ENCODE measurements around the gene PRR35. TPM values are rescaled to one million over a fixed set of nuclear protein-coding genes. Genes with fewer than 3 reads are reported as not detected.

The PRR35 gene
- total and polyA plus RNA-seq, 2 experiments from 2014 or later = not detected

- peak overlapping the region; percentile 63; the same call in 1 of the 2 replicates for H3K4me3 ChIP-seq
- TF ChIP-seq EZH2 (IDR thresholded peaks at IDR 0.05; ENCODE audit: insufficient read depth, poor library complexity, severe bottlenecking) = no peak
- TF ChIP-seq EZH2phosphoT487 (IDR thresholded peaks at IDR 0.05; ENCODE audit: insufficient read depth, low read depth) = no peak
These were observed 5.9 kb upstream of the PRR35 start for GRCh38 chr16:554297-554621.

DNA sequence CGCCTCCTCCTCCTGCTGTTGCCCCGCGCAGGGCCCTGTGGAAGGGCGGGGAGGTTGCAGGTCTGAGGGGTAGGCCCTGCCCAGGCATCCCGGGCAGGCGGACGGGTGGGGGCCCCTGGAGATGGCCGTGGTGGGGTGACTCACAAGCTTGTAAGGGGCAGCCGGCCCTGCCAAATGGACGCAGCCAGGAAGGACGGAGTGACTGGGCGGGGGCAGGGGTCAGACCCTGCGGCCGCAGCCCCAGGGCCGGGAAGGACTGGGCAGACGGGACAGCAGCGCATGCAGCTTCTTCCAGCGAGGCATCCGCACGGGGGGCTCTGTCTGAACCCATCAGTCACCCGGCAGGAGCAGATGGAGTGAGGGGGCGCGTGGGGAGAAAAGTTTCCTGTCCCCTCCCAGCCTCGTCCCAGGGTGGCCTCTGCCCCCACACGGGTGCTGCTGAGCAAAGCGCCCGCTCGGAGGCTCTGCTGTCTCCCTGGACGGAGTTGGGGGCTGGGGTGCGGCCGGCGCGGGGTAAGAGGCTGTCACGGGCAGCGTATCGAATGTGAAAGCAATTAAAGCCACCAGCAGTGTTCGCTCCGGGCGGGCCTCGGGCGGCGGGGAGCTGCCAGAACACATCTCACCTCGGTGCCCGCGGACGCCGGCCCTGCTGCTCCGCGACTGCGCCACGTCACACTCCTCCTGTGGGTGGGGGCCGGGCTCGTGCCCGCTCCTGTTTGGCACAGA, 5.4 kb upstream of the PRR35 start:
- TF ChIP-seq EZH2 (IDR thresholded peaks at IDR 0.05; ENCODE audit: insufficient read depth, poor library complexity, severe bottlenecking) (no peak), EZH2phosphoT487 (IDR thresholded peaks at IDR 0.05; ENCODE audit: insufficient read depth, low read depth) (no peak)
- peak overlapping the region; percentile 43; the same call in 1 of the 2 replicates for H2AFZ ChIP-seq
- peaks cover 8% of the 10 kb centered on the region; the same call in 1 of the 2 replicates for H3K27me3 ChIP-seq (replicated peaks; ENCODE audit: insufficient read depth)

More at GRCh38 chr16:554297-554621, 5.9 kb upstream of the PRR35 start:
- no peaks in the 10 kb centered on the region for H3K36me3 ChIP-seq (ENCODE audit: low read depth)
- H3K9ac ChIP-seq = peak overlapping the region; percentile 78
- H3K79me2 ChIP-seq (ENCODE audit: insufficient read depth) = no peaks in the 10 kb centered on the region
- peak overlapping the region; percentile 86 for H3K27ac ChIP-seq
- no peak for DNase-seq
- WGBS, 2 experiments (ENCODE audit: low coverage in 1 of 2, low lambda C conversion rate in 2 of 2, missing lambda C conversion rate in 2 of 2) = 58 to 67% methylated on average over 6 to 11 of the region's 11 CpGs
- H3K4me2 ChIP-seq (ENCODE audit: unreplicated experiment) = peak overlapping the region; percentile 75
- no peak overlapping the region for H2AFZ ChIP-seq
- H3K27me3 ChIP-seq (replicated peaks; ENCODE audit: insufficient read depth) = peaks cover 3% of the 10 kb centered on the region; the same call in 1 of the 2 replicates
- in situ Hi-C loops (cut with MboI) = no loop called here
- H3F3A ChIP-seq (ENCODE audit: insufficient read depth) = no peaks in the 10 kb centered on the region
- peaks cover 17% of the 10 kb centered on the region for H3K4me1 ChIP-seq (ENCODE audit: insufficient read depth)
- no peaks in the 10 kb centered on the region for H3K9me2 ChIP-seq (ENCODE audit: insufficient read depth)
- H4K20me1 ChIP-seq (ENCODE audit: insufficient read depth) = no peaks in the 10 kb centered on the region
- no peaks in the 10 kb centered on the region for H3K9me3 ChIP-seq (ENCODE audit: low read depth)

DNA sequence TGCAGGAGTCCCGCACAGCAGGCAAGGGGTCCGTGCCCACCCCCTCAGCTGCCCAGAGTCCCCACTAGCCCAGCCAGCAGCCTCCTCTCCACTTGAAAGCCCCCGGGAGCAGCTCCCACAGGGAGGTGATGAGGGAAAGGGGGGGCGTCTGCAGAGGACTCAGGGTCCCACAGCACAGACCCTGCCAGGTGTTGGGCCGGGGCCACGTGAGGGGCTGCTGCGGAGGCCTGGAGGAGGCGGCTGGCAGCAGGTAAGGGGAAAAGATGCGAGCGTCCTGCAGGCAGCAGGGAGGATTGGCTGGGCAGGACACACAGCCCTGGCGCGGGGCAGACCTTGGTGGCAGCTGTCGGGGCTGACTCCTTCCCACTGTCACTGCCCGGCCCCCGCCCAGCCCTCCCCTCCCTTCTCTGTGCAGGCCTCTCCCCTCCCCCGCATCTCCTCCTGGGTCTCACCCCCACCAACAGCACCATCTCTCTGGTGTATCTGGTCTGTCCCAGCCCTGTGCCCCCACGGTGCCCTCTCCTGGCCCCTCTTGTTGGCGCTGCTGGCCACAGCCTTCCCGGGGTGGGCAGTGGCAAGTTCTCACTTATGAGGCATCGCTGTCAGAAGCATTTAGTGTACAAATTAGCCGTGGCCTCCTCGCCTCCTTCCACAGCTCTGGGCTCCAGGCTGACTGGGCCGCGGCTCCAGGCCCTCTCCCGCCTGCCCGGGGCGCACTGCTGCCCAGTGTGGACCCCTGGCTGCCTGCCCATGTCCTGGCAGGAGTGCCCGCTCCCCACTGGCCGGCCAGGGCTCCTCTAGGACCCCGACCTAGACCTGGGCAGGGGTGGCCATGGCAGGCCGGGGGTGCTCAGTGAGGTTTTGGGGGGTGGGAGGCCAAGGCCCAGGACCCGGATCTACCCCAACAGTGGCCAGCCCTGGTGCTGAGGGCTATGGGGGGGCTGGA, 4.4 kb upstream of the PRR35 start:
- H3F3A ChIP-seq (ENCODE audit: insufficient read depth) = no peaks in the 10 kb centered on the region
- no peaks in the 10 kb centered on the region for H3K36me3 ChIP-seq (ENCODE audit: low read depth)
- no peaks in the 10 kb centered on the region for H4K20me1 ChIP-seq (ENCODE audit: insufficient read depth)
- H3K27ac ChIP-seq = peak overlapping the region; percentile 86
- no peaks in the 10 kb centered on the region for H3K79me2 ChIP-seq (ENCODE audit: insufficient read depth)
- peaks cover 10% of the 10 kb centered on the region; the same call in 1 of the 2 replicates for H3K27me3 ChIP-seq (replicated peaks; ENCODE audit: insufficient read depth)
- no peaks in the 10 kb centered on the region for H3K9me2 ChIP-seq (ENCODE audit: insufficient read depth)
- in situ Hi-C loops (cut with MboI) = no loop called here
- peak overlapping the region; percentile 63; the same call in 1 of the 2 replicates for H3K4me3 ChIP-seq
- peak overlapping the region; percentile 75 for H3K4me2 ChIP-seq (ENCODE audit: unreplicated experiment)
- TF ChIP-seq EZH2 (IDR thresholded peaks at IDR 0.05; ENCODE audit: insufficient read depth, poor library complexity, severe bottlenecking) = no peak
- TF ChIP-seq EZH2phosphoT487 (IDR thresholded peaks at IDR 0.05; ENCODE audit: insufficient read depth, low read depth) = no peak
- H2AFZ ChIP-seq = no peak overlapping the region
- peak overlapping the region; percentile 78 for H3K9ac ChIP-seq
- H3K4me1 ChIP-seq (ENCODE audit: insufficient read depth) = peaks cover 17% of the 10 kb centered on the region
- DNase-seq = peak; percentile 20
- 82 to 86% methylated on average over 27 to 32 of the region's 32 CpGs for WGBS, 2 experiments (ENCODE audit: low coverage in 1 of 2, low lambda C conversion rate in 2 of 2, missing lambda C conversion rate in 2 of 2)
- H3K9me3 ChIP-seq (ENCODE audit: low read depth) = no peaks in the 10 kb centered on the region

More for the DNA sequence above, 5.4 kb upstream of the PRR35 start:
- H3K4me2 ChIP-seq (ENCODE audit: unreplicated experiment) = peak overlapping the region; percentile 75
- peaks cover 17% of the 10 kb centered on the region for H3K4me1 ChIP-seq (ENCODE audit: insufficient read depth)
- H3K27ac ChIP-seq = peak overlapping the region; percentile 86
- 4 to 6% methylated on average over 48 to 53 of the region's 54 CpGs for WGBS, 2 experiments (ENCODE audit: low coverage in 1 of 2, low lambda C conversion rate in 2 of 2, missing lambda C conversion rate in 2 of 2)
- H3K4me3 ChIP-seq = peak overlapping the region; percentile 63
- H3K9me2 ChIP-seq (ENCODE audit: insufficient read depth) = no peaks in the 10 kb centered on the region
- H3K36me3 ChIP-seq (ENCODE audit: low read depth) = no peaks in the 10 kb centered on the region
- no peaks in the 10 kb centered on the region for H4K20me1 ChIP-seq (ENCODE audit: insufficient read depth)
- in situ Hi-C loops (cut with MboI) = no loop called here
- no peaks in the 10 kb centered on the region for H3K79me2 ChIP-seq (ENCODE audit: insufficient read depth)
- peak; percentile 92 for DNase-seq
- H3K9ac ChIP-seq = peak overlapping the region; percentile 78
- H3K9me3 ChIP-seq (ENCODE audit: low read depth) = no peaks in the 10 kb centered on the region
- H3F3A ChIP-seq (ENCODE audit: insufficient read depth) = no peaks in the 10 kb centered on the region

DNA sequence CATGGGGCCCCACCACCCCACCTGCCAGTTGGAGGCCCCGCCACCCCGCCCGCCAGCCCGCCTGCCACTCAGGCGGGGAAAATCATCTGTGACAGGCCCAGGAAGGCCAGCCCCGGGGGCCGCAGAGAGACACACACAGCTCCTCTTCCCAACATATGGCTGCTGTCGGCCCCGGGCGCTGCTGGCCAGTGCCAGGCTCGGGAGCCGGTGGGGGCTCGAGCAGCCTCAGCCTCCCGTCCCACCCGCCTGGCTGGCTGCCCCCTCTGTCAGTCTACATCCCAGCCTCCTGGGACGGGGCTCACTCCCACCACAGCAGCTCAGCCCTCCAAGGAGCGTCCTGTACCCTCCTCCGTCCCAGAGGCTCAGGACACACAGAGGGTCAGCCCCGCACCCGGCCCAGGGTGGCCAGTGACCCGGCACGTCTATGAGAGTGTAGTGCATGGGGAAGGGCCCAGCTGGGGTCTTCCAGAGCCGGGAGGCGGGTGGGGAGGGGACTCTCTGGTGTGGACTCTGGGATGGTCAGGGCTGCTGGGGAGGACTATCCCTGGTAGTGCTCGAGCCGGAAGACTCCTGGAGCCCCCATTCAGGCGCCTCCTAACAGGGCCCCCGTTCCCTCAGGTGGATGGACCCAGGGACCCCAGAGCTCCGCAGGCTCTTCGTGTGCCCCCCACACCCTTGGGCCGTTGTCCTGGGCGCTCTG, 3.6 kb upstream of the PRR35 start:
- 85 to 91% methylated on average over 19 to 32 of the region's 32 CpGs for WGBS, 2 experiments (ENCODE audit: low coverage in 1 of 2, low lambda C conversion rate in 2 of 2, missing lambda C conversion rate in 2 of 2)

More for the DNA sequence above, 3.6 kb upstream of the PRR35 start:
- Histone ChIP-seq H3K4me2 (ENCODE audit: unreplicated experiment) (no peak overlapping the region), H3K27me3 (replicated peaks; ENCODE audit: insufficient read depth) (peaks cover 13% of the 10 kb centered on the region; the same call in 1 of the 2 replicates), H3K9me2 (ENCODE audit: insufficient read depth) (no peaks in the 10 kb centered on the region), H3K79me2 (ENCODE audit: insufficient read depth) (no peaks in the 10 kb centered on the region), H3K9ac (no peak overlapping the region), H3K4me3 (no peak overlapping the region), H4K20me1 (ENCODE audit: insufficient read depth) (no peaks in the 10 kb centered on the region), H3K4me1 (ENCODE audit: insufficient read depth) (peaks cover 17% of the 10 kb centered on the region), H3K9me3 (ENCODE audit: low read depth) (no peaks in the 10 kb centered on the region), H3K27ac (no peak overlapping the region), H3F3A (ENCODE audit: insufficient read depth) (no peaks in the 10 kb centered on the region), H2AFZ (no peak overlapping the region), H3K36me3 (ENCODE audit: low read depth) (no peaks in the 10 kb centered on the region)
- DNase-seq = no peak
- in situ Hi-C loops (cut with MboI) = no loop called here
- TF ChIP-seq EZH2phosphoT487 (IDR thresholded peaks at IDR 0.05; ENCODE audit: insufficient read depth, low read depth) (no peak), EZH2 (IDR thresholded peaks at IDR 0.05; ENCODE audit: insufficient read depth, poor library complexity, severe bottlenecking) (no peak)
